Activated B cell treated with CpG ODN at 0.5 μM for 24 hours (primary cell): ENCODE results near the gene SUGCT. TPM values are rescaled to one million over a fixed set of nuclear protein-coding genes. Genes with fewer than 3 reads are reported as not detected.
"Not testable (repeated sequence)": the region's sequence is repeated elsewhere in the genome, so short reads cannot be mapped to it uniquely, and the experiment has no call there.

Experiments
- ATAC-seq: fragments of 200-7000 bp; cut with Tn5 transposase; one replicate; pipeline ENCODE4 v1.10.0; 2021; ENCODE audit warnings: low read depth, mild to moderate bottlenecking, moderate library complexity
- CTCF ChIA-PET: fragments of 350-600 bp; sonication (Branson Sonifier 250); formaldehyde crosslinking; loops from one replicate; lab custom pipeline; 2021; ENCODE audit warnings: antibody characterized with exemption; lab: Charles Lee
- POLR2A ChIA-PET: fragments of 350-600 bp; sonication (Branson Sonifier 250); formaldehyde crosslinking; loops from one replicate; lab custom pipeline; 2021; ENCODE audit warnings: antibody characterized with exemption; lab: Charles Lee
- DNase-seq: peaks from one replicate; pipeline ENCODE4 v3.0.0; 2022
- H3K27ac Mint-ChIP-seq: one replicate; pipeline ENCODE4 v1.8.0; 2020; ENCODE audit warnings: mixed read lengths
- H3K27me3 Mint-ChIP-seq: one replicate; pipeline ENCODE4 v1.8.0; 2021; ENCODE audit warnings: mixed read lengths
- H3K36me3 Mint-ChIP-seq: one replicate; pipeline ENCODE4 v1.8.0; 2021; ENCODE audit warnings: low read depth, mixed read lengths
- H3K4me1 Mint-ChIP-seq: one replicate; pipeline ENCODE4 v1.8.0; 2021; ENCODE audit warnings: mixed read lengths
- H3K4me3 Mint-ChIP-seq: one replicate; pipeline ENCODE4 v1.8.0; 2020; ENCODE audit warnings: mild to moderate bottlenecking, mixed read lengths
- H3K9me3 Mint-ChIP-seq: one replicate; pipeline ENCODE4 v1.8.0; 2020; ENCODE audit warnings: mixed read lengths
- intact Hi-C: fragments of 100-400 bp; cut with micrococcal nuclease; formaldehyde crosslinking; loops from one replicate; pipeline ENCODE4 v1.15.1; 2024
- total RNA-seq: library from RNA; stranded (reverse); gene quantifications from 2 replicates; pipeline ENCODE4 v1.2.3, GENCODE V29; 2022
- TF ChIP-seq, protein P1 (sequence below): fragments of 200-600 bp; IDR thresholded peaks from one replicate; pipeline ENCODE4 v1.8.0; 2022; ENCODE audit warnings: antibody characterized with exemption, mild to moderate bottlenecking

Gene SUGCT
- total RNA-seq, 1 donor from 2014 or later, result 1.3 TPM

DNA sequence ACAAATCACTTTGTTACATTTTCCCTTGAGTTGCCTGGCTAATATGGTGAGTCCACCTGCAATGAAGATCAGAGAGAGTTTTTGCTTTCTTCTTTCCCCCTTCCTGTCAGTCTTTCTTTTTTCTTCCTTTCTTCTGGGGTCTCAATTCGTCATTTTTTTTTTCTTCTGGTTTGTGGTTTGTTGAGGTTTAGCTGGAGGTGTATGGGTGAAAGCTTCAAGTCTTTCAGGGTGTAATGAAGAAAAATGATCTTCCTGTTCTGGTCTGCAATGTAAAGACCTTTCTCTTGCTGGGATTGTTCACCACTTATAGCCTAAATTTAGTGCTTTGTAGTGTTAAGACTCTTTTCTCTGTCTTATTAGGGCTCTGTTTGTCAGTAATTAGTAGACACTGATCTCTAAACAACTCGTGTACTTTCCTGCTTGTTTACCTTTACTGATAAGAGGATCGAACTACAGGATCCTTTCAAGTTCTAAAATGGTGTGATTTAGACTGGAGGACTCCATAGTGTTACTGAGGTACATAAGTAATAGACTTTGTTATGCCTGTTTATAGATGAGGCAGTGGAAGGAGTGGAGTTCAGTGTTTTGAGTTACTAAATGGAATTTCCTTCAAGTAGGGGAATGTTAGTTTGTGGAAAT lies 129.1 kb downstream of the SUGCT start:
- ATAC-seq, result no peak
- Mint-ChIP-seq H3K36me3 (no peaks in the 10 kb centered on the region), H3K9me3 (no peaks in the 10 kb centered on the region), H3K27ac (no peak overlapping the region), H3K4me3 (no peak overlapping the region), H3K4me1 (no peaks in the 10 kb centered on the region), H3K27me3 (no peaks in the 10 kb centered on the region)
- POLR2A ChIA-PET, result no interaction called here
- no peak for DNase-seq
- CTCF ChIA-PET, result no interaction called here
- intact Hi-C loops, result no loop called here
- TF ChIP-seq, protein P1, sequence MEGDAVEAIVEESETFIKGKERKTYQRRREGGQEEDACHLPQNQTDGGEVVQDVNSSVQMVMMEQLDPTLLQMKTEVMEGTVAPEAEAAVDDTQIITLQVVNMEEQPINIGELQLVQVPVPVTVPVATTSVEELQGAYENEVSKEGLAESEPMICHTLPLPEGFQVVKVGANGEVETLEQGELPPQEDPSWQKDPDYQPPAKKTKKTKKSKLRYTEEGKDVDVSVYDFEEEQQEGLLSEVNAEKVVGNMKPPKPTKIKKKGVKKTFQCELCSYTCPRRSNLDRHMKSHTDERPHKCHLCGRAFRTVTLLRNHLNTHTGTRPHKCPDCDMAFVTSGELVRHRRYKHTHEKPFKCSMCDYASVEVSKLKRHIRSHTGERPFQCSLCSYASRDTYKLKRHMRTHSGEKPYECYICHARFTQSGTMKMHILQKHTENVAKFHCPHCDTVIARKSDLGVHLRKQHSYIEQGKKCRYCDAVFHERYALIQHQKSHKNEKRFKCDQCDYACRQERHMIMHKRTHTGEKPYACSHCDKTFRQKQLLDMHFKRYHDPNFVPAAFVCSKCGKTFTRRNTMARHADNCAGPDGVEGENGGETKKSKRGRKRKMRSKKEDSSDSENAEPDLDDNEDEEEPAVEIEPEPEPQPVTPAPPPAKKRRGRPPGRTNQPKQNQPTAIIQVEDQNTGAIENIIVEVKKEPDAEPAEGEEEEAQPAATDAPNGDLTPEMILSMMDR, result no peak

- intact Hi-C loops, result no loop called here
- ATAC-seq (no peak), DNase-seq (no peak)
- CTCF ChIA-PET, result no interaction called here
- TF ChIP-seq, protein P1, result no peak
- POLR2A ChIA-PET, result no interaction called here
- Mint-ChIP-seq H3K27ac (no peak overlapping the region), H3K4me1 (no peaks in the 10 kb centered on the region), H3K27me3 (no peaks in the 10 kb centered on the region), H3K4me3 (no peak overlapping the region), H3K9me3 (no peaks in the 10 kb centered on the region), H3K36me3 (no peaks in the 10 kb centered on the region)
Measured at GRCh38 chr7:40267583-40267982, 132.8 kb downstream of the SUGCT start.

DNA sequence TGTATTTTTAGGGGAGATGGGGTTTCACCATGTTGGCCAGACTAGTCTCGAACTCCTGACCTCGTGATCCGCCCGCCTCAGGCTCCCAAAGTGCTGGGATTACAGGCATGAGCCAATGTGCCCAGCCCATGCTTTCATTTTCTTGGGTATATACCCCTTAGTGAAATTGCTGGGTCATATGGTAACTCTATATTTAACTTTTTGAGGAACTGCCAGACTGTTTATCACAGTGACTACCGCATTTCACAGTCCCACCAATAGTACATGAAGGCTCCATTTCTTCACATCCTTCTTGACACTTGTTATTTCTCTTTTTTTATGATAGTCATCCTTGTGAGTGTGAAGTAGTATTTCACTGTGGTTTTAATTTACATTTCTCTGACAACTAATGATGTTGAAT lies 134.0 kb downstream of the SUGCT start:
- H3K4me1 Mint-ChIP-seq, H3K9me3 Mint-ChIP-seq, intact Hi-C loops, ATAC-seq, POLR2A ChIA-PET, CTCF ChIA-PET, H3K4me3 Mint-ChIP-seq, H3K27me3 Mint-ChIP-seq, H3K36me3 Mint-ChIP-seq, H3K27ac Mint-ChIP-seq, DNase-seq: not testable (repeated sequence)

DNA sequence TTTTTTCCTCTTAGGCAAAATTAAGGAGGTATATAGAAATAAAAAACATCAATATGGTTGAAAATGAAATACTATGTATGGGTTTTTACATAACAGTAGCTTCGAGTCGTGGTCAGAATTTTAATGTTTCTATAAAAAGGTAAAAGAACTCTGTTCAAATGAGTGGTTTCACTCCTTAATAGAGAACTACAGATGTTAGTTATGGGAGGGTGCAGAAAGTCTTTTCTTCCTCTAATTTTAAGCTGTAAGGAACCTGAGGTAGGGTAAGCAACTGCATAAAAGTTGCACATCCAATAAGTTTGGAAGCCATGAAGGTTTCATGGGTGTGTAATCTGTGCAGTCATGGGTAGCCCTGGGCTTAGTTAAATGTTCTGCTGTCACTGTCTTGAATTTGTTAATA lies 141.3 kb downstream of the SUGCT start:
- ATAC-seq (no peak), DNase-seq (no peak)
- POLR2A ChIA-PET, result no interaction called here
- no peaks in the 10 kb centered on the region for H3K36me3 Mint-ChIP-seq
- TF ChIP-seq, protein P1, result no peak
- peaks cover 1% of the 10 kb centered on the region for H3K27me3 Mint-ChIP-seq
- H3K27ac Mint-ChIP-seq, result no peak overlapping the region
- H3K9me3 Mint-ChIP-seq, result peaks cover 2% of the 10 kb centered on the region
- CTCF ChIA-PET, result no interaction called here
- no peaks in the 10 kb centered on the region for H3K4me1 Mint-ChIP-seq
- intact Hi-C loops, result no loop called here
- no peak overlapping the region for H3K4me3 Mint-ChIP-seq

- no peak for DNase-seq
- no peaks in the 10 kb centered on the region for H3K36me3 Mint-ChIP-seq
- TF ChIP-seq, protein P1, result no peak
- peaks cover 7% of the 10 kb centered on the region for H3K9me3 Mint-ChIP-seq
- H3K27me3 Mint-ChIP-seq, result peaks cover 2% of the 10 kb centered on the region
- ChIA-PET CTCF (no interaction called here), POLR2A (no interaction called here)
- H3K4me1 Mint-ChIP-seq, result no peaks in the 10 kb centered on the region
- intact Hi-C loops, result no loop called here
- no peak for ATAC-seq
- no peak overlapping the region for H3K4me3 Mint-ChIP-seq
- no peak overlapping the region for H3K27ac Mint-ChIP-seq
Measured at GRCh38 chr7:40279991-40280390, 145.2 kb downstream of the SUGCT start.

DNA sequence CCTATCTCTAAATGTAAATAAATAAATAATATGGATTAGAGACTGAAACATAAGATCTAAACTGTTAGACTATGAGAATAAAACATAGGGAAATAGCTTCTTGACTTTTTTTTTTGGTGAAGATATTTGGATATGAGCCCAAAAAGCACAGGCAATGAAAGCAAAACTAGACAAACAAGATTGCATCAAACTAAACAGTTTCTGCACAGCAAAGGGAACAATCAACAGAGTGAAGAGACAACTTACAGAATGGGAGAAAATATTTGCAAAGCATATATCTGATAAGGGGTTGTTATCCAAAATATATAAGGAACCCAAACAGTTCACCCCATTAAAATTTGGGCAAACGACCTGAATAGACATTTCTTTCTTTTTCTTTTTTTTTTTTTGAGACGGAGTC lies 148.1 kb downstream of the SUGCT start:
- Mint-ChIP-seq H3K9me3 (peaks cover 7% of the 10 kb centered on the region), H3K4me1 (no peaks in the 10 kb centered on the region), H3K27ac (no peak overlapping the region), H3K27me3 (peaks cover 2% of the 10 kb centered on the region), H3K4me3 (no peak overlapping the region), H3K36me3 (no peaks in the 10 kb centered on the region)
- DNase-seq, result no peak
- intact Hi-C loops, result no loop called here
- ChIA-PET CTCF (no interaction called here), POLR2A (no interaction called here)
- ATAC-seq, result no peak
- TF ChIP-seq, protein P1, result no peak
